Measurements from ENCODE around the gene OAS2. TPM values are rescaled to one million over a fixed set of nuclear protein-coding genes. Genes with fewer than 3 reads are reported as not detected.

The OAS2 gene
- total RNA-seq, 1 donor from 2014 or later = 113 TPM

DNA sequence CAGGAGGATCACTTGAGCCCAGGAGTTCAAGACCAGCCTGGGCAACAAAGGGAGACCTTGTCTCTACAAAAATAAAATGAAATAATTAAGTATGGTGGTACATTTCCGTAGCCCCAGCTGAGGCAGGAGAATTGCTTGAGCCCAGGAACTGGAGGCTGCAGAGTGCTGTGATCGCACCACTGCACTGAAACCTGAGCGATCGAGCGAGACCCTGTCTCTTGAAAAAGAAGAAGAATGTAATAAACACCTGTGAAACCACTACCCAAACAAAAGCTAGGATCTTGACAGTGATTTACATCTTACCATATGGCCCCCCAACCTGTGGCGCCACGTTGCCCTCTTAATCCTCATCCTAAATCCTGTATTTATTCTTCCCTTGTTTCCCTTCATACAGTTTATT, 72.5 kb downstream of the OAS2 start:
- no peak for DNase-seq (ENCODE audit: low spot score)
- no peak overlapping the region for H3K4me3 Mint-ChIP-seq
- intact Hi-C loops (cut with micrococcal nuclease) = no loop called here
- no peaks in the 10 kb centered on the region for H3K4me1 Mint-ChIP-seq (ENCODE audit: low read depth)
- no peaks in the 10 kb centered on the region for H3K36me3 Mint-ChIP-seq (ENCODE audit: low read depth)
- H3K27ac Mint-ChIP-seq = no peak overlapping the region
- H3K9me3 Mint-ChIP-seq = no peaks in the 10 kb centered on the region
- peaks cover 20% of the 10 kb centered on the region for H3K27me3 Mint-ChIP-seq (ENCODE audit: insufficient read depth)

DNA sequence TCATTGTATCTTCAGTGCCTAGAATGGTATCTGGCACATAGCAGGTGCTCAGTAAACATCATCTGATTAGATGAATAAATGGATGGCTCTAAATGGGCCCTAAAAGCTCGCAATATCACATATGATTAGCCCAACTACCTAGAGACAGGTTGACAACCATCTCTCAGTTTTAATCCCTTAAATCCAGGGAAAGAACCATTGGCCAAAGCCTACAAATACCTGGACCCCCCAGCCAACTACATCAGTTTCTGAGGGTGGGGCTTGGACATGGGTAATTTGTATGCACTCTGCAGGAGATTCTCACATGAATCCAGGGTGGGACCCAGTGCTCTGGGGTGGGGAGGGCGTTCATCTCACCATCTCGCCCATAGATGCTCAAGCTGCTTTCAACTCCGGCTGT, 73.4 kb downstream of the OAS2 start:
- Mint-ChIP-seq H3K27me3 (ENCODE audit: insufficient read depth) (peaks cover 25% of the 10 kb centered on the region), H3K27ac (no peak overlapping the region), H3K9me3 (no peaks in the 10 kb centered on the region), H3K4me3 (no peak overlapping the region), H3K36me3 (ENCODE audit: low read depth) (no peaks in the 10 kb centered on the region), H3K4me1 (ENCODE audit: low read depth) (no peaks in the 10 kb centered on the region)
- no peak for DNase-seq (ENCODE audit: low spot score)
- intact Hi-C loops (cut with micrococcal nuclease) = no loop called here

DNA sequence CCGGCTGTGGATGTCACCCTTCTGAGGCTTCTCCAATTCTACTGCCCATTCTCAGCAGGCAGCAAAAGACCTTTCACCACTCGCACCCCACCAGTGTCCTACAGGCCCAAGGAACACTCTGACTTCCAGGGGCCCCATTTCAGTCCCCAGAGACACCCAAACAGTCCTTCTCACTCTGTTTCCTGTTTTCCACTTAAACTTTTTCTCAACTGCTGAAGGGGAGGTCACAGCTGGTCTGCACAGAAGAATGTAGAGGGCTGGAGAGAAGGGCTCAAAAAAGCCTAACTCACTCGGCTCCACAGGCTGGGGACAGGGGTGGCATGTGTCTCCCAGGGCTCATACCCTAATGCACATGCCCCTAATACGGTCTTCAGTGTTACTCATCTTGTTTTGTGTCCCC, 74.0 kb downstream of the OAS2 start:
- Mint-ChIP-seq H3K4me3 (no peak overlapping the region), H3K9me3 (no peaks in the 10 kb centered on the region), H3K27me3 (ENCODE audit: insufficient read depth) (peaks cover 25% of the 10 kb centered on the region), H3K27ac (no peak overlapping the region), H3K36me3 (ENCODE audit: low read depth) (no peaks in the 10 kb centered on the region), H3K4me1 (ENCODE audit: low read depth) (no peaks in the 10 kb centered on the region)
- no peak for DNase-seq (ENCODE audit: low spot score)
- intact Hi-C loops (cut with micrococcal nuclease) = no loop called here

DNA sequence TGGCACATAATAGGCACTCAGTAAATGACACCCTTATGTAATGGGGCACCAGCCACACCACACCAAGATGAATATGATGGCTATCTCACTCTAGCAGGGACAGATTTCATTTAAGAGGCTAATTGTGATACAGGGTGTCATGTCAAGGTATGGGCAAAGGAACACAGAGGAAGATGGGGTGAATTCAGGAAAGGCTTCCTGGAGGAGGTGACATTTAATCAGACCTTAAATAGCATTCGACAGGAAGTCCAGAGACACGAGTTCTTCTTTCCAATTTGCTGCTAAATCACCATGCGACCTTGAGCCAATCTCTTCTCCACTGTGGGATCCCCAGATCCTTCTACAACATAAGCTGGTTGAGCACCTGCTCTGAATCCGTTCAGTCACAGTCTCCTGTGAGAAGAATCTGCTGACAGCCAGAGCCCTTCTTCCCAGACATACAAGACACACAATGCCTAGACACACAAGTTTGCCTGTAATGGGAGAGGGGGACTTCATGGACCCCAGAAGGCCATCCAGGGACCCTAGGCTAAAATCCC, 76.7 kb downstream of the OAS2 start:
- Mint-ChIP-seq H3K27me3 (ENCODE audit: insufficient read depth) (peaks cover 25% of the 10 kb centered on the region), H3K36me3 (ENCODE audit: low read depth) (no peaks in the 10 kb centered on the region), H3K4me3 (no peak overlapping the region), H3K9me3 (no peaks in the 10 kb centered on the region), H3K4me1 (ENCODE audit: low read depth) (no peaks in the 10 kb centered on the region), H3K27ac (no peak overlapping the region)
- intact Hi-C loops (cut with micrococcal nuclease) = no loop called here
- DNase-seq (ENCODE audit: low spot score) = no peak

DNA sequence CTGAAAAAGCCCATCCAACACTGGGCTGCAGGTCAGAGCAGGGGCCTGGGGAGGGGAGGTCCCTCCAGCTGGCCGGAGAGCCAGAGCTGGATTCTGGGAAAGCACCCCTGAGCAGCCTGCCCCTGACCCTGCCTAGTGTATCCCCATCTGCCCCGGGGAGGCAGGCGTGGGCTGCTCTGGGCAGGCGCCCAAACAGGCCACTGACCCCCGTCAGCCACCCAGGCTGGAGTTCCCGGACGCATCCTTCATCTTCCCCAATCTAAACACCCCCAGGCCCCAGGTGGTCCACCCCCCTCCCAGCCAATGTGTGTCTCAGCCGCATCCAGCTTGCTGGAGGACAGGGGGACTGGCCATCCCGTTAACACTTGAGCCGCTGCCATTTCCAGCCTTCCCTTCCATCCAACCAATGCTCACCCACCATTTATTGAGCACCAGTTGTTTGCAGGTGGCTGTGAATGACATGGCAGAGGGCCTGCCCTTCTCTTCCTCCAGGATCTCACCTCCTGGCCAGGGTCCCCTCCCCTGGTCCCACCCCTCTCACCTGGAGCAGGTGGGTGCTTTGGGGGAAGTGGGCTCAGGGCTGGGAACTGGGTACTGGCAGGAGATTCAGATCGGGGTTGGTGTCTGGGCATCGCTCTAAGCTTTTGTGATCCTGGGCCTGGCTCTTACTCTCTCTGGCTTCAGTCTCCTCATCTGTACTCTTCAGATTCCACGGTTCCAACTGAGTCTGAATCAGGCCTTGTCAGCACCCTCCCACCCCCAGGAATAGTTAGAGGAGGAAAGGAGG, 77.5 kb downstream of the OAS2 start:
- Mint-ChIP-seq H3K4me1 (ENCODE audit: low read depth) (no peaks in the 10 kb centered on the region), H3K27me3 (ENCODE audit: insufficient read depth) (peaks cover 25% of the 10 kb centered on the region), H3K36me3 (ENCODE audit: low read depth) (no peaks in the 10 kb centered on the region), H3K27ac (no peak overlapping the region), H3K9me3 (no peaks in the 10 kb centered on the region), H3K4me3 (peak overlapping the region; percentile 12)
- intact Hi-C loops (cut with micrococcal nuclease) = no loop called here
- DNase-seq (ENCODE audit: low spot score) = no peak

DNA sequence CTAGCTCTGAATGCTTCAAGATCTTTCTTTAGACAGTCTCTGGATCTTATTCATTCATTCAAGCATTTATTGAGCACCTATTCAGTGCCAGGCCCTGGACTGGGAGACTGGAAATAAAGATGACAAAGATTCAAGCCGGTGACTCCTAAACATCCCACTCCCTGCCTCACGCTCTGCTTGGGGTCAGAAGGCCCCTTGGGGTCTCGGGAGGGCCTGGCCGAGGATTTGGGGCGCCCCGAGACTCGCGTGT, 78.0 kb downstream of the OAS2 start:
- Mint-ChIP-seq H3K9me3 (no peaks in the 10 kb centered on the region), H3K4me1 (ENCODE audit: low read depth) (no peaks in the 10 kb centered on the region), H3K27ac (no peak overlapping the region), H3K36me3 (ENCODE audit: low read depth) (no peaks in the 10 kb centered on the region), H3K4me3 (peak overlapping the region; percentile 12), H3K27me3 (ENCODE audit: insufficient read depth) (peaks cover 23% of the 10 kb centered on the region)
- intact Hi-C loops (cut with micrococcal nuclease) = no loop called here
- DNase-seq (ENCODE audit: low spot score) = no peak

DNA sequence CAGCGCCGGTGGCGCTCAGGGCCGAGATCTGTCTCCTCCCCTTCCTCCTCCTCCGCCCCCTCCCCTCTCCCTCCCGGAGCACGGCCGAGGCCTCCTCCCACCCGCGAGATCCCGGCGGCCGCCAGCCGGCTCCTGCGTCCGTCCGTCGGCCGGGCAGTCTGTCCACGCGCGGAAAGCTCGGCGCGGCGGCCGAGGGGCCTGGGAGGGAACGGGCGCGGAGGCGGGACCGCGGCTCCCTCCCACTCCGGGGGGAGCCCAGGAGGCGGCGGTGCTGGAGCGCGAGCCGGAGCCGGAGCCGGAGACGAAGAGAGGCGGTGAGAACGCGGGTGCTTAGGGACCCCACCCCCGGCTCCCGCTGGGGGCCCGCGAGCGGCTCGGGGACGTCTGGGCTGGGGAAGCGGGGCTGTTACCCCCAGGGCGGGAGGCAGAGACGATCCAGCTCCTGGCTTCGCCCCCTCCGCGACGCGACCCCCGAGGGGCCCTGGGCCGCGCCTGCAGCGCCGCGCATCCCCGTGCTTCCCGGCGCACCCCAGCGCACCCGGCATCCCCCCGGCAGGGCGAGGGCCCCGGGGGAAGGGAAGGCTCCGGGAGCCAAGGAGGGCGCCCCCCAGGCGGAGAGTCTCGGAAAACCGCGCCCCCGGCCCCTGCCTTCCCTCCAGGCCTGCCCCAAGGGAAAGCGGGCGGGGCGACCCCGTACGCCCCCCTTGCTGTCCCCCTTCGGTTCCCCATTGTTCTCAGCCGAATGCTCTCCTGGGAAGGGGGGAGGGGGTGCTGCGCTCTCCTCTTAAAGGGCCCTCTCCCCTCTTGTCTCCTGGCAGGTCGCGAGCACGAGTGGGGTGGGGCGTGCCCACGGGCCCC, 78.5 kb downstream of the OAS2 start, which contains the start of gene DTX1:
DTX1 (plus strand) TSS at position 100 of the 858 bp plus-strand sequence. CDS start 1,463 bp downstream, outside the sequence.
- Mint-ChIP-seq H3K4me3 (peak within 1 kb of the TSS; percentile 12), H3K36me3 (ENCODE audit: low read depth) (no peaks in the 10 kb centered on the region), H3K27ac (no peak within 1 kb of the TSS), H3K9me3 (no peaks in the 10 kb centered on the region), H3K27me3 (ENCODE audit: insufficient read depth) (peaks cover 22% of the 10 kb centered on the region), H3K4me1 (ENCODE audit: low read depth) (no peaks in the 10 kb centered on the region)
- intact Hi-C loops (cut with micrococcal nuclease) = no loop called here
- DNase-seq (ENCODE audit: low spot score) = no peak

DNA sequence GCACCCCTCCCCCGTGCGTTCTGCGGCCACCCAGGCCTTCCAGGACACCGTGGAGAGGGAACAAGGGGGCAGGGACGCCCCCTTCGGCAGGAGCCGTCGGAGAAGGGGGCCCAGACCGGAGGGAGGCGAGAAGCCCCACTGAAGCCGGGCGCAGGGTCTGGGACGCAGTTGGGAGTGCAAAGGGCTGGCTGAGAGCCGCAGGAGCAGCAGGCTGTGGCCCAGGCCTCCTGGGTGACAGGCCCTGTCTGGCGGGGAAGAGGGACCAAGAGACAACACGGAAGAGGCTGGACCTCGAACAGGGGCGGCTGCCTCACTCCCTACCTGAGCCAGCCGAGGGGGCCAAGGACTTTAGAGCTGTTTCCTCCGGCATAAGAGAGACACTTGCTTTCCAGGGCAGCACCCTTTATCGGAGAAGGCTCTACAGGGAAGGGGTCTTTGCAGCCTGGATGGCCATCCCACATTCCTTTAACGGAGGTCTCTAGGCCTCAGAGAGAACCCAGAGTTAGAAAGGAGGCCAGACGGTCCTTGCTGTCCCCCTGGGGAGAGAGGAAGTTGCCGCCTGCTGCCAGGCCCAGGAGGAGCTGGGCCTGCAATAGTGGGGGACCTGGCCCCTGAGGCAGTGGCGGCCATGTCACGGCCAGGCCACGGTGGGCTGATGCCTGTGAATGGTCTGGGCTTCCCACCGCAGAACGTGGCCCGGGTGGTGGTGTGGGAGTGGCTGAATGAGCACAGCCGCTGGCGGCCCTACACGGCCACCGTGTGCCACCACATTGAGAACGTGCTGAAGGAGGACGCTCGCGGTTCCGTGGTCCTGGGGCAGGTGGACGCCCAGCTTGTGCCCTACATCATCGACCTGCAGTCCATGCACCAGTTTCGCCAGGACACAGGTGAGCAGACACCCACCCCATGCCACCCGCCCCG, 79.5 kb downstream of the OAS2 start:
- intact Hi-C loops (cut with micrococcal nuclease) = no loop called here
- Mint-ChIP-seq H3K36me3 (ENCODE audit: low read depth) (no peaks in the 10 kb centered on the region), H3K27me3 (ENCODE audit: insufficient read depth) (peaks cover 22% of the 10 kb centered on the region), H3K4me3 (no peak overlapping the region), H3K9me3 (no peaks in the 10 kb centered on the region), H3K27ac (no peak overlapping the region), H3K4me1 (ENCODE audit: low read depth) (no peaks in the 10 kb centered on the region)
- DNase-seq (ENCODE audit: low spot score) = no peak

DNA sequence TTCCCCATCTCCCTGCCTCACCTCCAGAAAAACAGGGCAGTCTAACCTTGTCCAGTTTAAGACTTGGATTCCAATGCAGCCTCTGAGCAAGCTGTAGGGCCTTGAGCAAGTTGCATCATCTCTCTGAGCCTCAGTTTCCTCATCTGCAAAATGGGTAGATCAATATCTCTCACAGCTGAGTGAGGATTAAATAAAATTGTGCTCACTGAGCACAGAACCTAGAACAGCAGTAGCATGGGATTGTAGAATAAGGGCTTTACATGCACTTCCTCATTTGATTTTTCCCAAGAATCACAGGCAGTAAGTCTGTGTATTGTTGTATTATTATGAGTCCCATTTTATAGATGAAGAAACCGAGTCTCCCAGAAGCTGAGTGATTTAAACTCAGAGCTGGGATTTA, 80.2 kb downstream of the OAS2 start:
- no peak overlapping the region for H3K27ac Mint-ChIP-seq
- DNase-seq (ENCODE audit: low spot score) = no peak
- peak overlapping the region; percentile 3 for H3K4me3 Mint-ChIP-seq
- H3K27me3 Mint-ChIP-seq (ENCODE audit: insufficient read depth) = peaks cover 21% of the 10 kb centered on the region
- H3K36me3 Mint-ChIP-seq (ENCODE audit: low read depth) = no peaks in the 10 kb centered on the region
- intact Hi-C loops (cut with micrococcal nuclease) = no loop called here
- no peaks in the 10 kb centered on the region for H3K4me1 Mint-ChIP-seq (ENCODE audit: low read depth)
- no peaks in the 10 kb centered on the region for H3K9me3 Mint-ChIP-seq

DNA sequence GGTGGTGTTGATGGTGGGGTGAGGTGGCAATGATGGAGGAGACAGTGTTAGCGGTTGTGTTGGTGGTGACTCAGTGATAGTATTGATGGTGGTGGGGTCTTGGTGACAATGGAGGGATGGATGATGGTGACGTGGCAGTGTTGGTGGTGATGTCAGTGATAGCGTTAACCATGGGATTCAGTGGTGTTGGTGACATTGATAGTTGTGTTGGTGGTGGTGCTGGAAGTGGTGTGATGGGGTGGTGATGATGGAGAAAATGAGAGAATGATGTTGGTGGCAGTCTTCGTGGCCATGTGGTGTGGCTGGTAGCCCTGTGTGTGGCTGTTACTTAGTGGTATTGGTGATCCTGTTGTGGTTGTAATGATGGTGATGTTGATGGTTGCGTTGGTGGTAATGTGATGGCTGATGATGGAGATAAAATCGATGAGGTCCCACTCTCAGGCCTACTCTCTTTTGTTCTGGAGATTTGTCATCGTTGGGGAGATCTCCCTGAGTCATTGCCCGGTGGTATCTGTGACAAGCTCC, 80.8 kb downstream of the OAS2 start:
- no peak overlapping the region for H3K27ac Mint-ChIP-seq
- H3K4me1 Mint-ChIP-seq (ENCODE audit: low read depth) = no peaks in the 10 kb centered on the region
- H3K4me3 Mint-ChIP-seq = no peak overlapping the region
- DNase-seq (ENCODE audit: low spot score) = no peak
- intact Hi-C loops (cut with micrococcal nuclease) = no loop called here
- peaks cover 20% of the 10 kb centered on the region for H3K27me3 Mint-ChIP-seq (ENCODE audit: insufficient read depth)
- no peaks in the 10 kb centered on the region for H3K9me3 Mint-ChIP-seq
- no peaks in the 10 kb centered on the region for H3K36me3 Mint-ChIP-seq (ENCODE audit: low read depth)

DNA sequence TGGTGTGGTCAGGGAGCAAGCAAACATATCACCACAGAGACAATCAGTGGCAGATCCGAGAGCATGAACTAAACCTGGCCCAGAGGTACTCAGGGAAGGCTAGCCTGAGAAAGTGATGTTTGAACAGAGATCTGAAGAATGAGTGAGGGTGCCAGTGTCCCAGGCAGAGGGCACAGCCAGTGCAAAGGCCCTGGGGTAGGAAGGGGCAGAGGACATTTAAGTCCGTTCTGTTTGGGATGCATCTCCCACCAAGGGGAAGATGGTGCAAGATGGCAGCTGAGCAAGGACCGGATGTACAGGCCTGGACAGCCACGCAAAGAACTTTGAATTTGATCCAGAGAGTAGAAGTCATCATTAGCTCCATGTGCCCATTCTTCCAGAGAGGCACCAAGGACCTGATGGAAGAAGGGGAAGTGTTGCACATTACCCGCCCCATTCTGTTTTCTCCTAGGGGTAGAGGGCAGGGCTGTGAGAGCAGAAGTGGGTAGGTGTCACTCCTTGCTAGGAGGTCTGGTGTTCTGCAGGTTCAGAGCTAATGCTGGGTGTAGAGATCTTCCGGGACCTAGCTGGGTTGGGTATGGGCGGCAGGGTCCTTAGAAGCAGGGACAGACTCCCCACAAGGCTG, 82.1 kb downstream of the OAS2 start:
- H3K36me3 Mint-ChIP-seq (ENCODE audit: low read depth) = no peaks in the 10 kb centered on the region
- H3K27me3 Mint-ChIP-seq (ENCODE audit: insufficient read depth) = peaks cover 9% of the 10 kb centered on the region
- DNase-seq (ENCODE audit: low spot score) = no peak
- no peak overlapping the region for H3K4me3 Mint-ChIP-seq
- intact Hi-C loops (cut with micrococcal nuclease) = no loop called here
- no peaks in the 10 kb centered on the region for H3K9me3 Mint-ChIP-seq
- no peaks in the 10 kb centered on the region for H3K4me1 Mint-ChIP-seq (ENCODE audit: low read depth)
- H3K27ac Mint-ChIP-seq = no peak overlapping the region

DNA sequence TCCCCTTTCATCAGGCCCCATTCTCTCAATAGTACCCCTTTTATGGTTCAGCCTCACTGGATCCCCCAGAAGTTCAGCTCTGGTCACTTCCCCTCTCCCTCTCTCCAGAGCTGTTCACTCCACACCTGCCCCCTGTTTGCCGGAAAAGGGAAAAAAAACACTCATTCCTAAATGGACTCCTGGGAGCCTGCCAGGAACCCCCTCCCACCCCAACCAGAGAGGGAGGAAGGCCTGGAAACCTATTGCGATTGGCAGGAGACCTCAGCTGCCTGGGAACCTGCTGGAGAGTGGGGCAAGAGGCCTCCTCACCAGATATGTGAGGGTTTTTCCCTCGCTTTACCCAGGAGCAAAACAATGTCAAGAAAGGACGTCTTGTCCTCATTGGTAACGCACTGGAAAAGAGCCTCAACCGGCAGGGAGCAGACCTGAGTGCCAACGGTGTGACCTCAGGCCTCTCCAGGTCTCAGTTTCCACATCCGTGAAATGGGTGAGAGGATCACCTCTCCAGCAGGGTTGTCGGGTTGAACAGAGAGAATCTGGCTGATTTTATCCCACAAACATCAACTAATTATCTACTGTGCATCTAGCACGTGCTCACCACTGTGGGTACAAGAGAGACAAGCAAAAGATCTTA, 82.9 kb downstream of the OAS2 start:
- H3K9me3 Mint-ChIP-seq = no peaks in the 10 kb centered on the region
- H3K4me3 Mint-ChIP-seq = no peak overlapping the region
- intact Hi-C loops (cut with micrococcal nuclease) = no loop called here
- H3K4me1 Mint-ChIP-seq (ENCODE audit: low read depth) = no peaks in the 10 kb centered on the region
- no peak for DNase-seq (ENCODE audit: low spot score)
- H3K36me3 Mint-ChIP-seq (ENCODE audit: low read depth) = no peaks in the 10 kb centered on the region
- no peak overlapping the region for H3K27ac Mint-ChIP-seq
- peaks cover 5% of the 10 kb centered on the region for H3K27me3 Mint-ChIP-seq (ENCODE audit: insufficient read depth)

Measured in activated T-helper 1 cell treated with anti-CD3 and anti-CD28 coated beads, Interleukin-12 subunit alpha, Interleukin-12 subunit beta, Interleukin-2, Interleukin-4 antibody, amounts not matched to agents 30 ng/mL and 10 ng/mL and 1 ng/mL, durations not matched to agents 14 hours and 24 hours and 36 hours (primary cell).